HepG2 (cell line): Measurements from ENCODE around the gene NR2C1.

Source experiments
- JUND ChIP-seq: sonication (generic); formaldehyde crosslinking; IDR thresholded peaks from 2 replicates; pipeline ENCODE4 v1.8.0; 2022; ENCODE audit warnings: mild to moderate bottlenecking, missing genetic modification reagents
- RAD21 ChIP-seq: fragments of 450-650 bp; formaldehyde crosslinking; IDR thresholded peaks from 2 replicates; pipeline ENCODE4 v1.5.0; 2020; ENCODE audit warnings: mild to moderate bottlenecking
- TF ChIP-seq, protein P1 (sequence below): sonication (generic); formaldehyde crosslinking; IDR thresholded peaks from 2 replicates; pipeline ENCODE4 v1.5.0; 2020; ENCODE audit warnings: mild to moderate bottlenecking, missing genetic modification reagents, moderate library complexity
- TF ChIP-seq, protein P2 (sequence below), 2 experiments: IDR thresholded peaks; 2 replicates each; pipeline ENCODE4 v1.6.1; 2011 to 2012; ENCODE audit warnings: low read length in 2 of 2, borderline replicate concordance in 1 of 2, low read depth in 1 of 2, mild to moderate bottlenecking in 1 of 2, moderate library complexity in 1 of 2

DNA sequence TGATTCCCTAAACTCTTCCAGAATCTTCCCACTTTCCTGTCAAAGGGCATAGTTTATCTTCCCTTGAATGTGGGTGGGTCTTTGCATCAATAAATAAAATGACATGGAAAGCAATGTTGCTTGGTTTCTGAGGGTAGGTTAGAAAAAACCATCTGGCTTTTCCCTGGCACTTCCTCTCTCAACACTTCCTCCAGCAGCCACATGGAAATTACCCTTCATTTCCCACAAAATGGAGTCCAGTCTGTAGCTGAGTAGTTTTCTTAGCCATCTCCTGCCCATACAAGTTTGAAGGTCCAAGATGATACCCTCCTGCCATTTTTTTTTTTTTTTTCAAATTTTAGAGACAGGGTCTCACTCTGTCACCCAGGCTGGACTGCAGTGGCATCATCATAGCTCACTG lies 58.9 kb downstream of the NR2C1 start:
- TF ChIP-seq, protein P1, sequence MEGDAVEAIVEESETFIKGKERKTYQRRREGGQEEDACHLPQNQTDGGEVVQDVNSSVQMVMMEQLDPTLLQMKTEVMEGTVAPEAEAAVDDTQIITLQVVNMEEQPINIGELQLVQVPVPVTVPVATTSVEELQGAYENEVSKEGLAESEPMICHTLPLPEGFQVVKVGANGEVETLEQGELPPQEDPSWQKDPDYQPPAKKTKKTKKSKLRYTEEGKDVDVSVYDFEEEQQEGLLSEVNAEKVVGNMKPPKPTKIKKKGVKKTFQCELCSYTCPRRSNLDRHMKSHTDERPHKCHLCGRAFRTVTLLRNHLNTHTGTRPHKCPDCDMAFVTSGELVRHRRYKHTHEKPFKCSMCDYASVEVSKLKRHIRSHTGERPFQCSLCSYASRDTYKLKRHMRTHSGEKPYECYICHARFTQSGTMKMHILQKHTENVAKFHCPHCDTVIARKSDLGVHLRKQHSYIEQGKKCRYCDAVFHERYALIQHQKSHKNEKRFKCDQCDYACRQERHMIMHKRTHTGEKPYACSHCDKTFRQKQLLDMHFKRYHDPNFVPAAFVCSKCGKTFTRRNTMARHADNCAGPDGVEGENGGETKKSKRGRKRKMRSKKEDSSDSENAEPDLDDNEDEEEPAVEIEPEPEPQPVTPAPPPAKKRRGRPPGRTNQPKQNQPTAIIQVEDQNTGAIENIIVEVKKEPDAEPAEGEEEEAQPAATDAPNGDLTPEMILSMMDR (CRISPR knock-in tag) = no peak
- TF ChIP-seq RAD21 (CRISPR knock-in tag) (no peak), JUND (no peak)
- TF ChIP-seq, protein P2, sequence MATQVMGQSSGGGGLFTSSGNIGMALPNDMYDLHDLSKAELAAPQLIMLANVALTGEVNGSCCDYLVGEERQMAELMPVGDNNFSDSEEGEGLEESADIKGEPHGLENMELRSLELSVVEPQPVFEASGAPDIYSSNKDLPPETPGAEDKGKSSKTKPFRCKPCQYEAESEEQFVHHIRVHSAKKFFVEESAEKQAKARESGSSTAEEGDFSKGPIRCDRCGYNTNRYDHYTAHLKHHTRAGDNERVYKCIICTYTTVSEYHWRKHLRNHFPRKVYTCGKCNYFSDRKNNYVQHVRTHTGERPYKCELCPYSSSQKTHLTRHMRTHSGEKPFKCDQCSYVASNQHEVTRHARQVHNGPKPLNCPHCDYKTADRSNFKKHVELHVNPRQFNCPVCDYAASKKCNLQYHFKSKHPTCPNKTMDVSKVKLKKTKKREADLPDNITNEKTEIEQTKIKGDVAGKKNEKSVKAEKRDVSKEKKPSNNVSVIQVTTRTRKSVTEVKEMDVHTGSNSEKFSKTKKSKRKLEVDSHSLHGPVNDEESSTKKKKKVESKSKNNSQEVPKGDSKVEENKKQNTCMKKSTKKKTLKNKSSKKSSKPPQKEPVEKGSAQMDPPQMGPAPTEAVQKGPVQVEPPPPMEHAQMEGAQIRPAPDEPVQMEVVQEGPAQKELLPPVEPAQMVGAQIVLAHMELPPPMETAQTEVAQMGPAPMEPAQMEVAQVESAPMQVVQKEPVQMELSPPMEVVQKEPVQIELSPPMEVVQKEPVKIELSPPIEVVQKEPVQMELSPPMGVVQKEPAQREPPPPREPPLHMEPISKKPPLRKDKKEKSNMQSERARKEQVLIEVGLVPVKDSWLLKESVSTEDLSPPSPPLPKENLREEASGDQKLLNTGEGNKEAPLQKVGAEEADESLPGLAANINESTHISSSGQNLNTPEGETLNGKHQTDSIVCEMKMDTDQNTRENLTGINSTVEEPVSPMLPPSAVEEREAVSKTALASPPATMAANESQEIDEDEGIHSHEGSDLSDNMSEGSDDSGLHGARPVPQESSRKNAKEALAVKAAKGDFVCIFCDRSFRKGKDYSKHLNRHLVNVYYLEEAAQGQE (IDR thresholded peaks at IDR 0.05; ENCODE audit: borderline replicate concordance in 1 of 2, low read depth in 1 of 2, low read length in 2 of 2) = no peak
